Measurements from ENCODE around the gene PLA2G4E.

The PLA2G4E gene

DNA sequence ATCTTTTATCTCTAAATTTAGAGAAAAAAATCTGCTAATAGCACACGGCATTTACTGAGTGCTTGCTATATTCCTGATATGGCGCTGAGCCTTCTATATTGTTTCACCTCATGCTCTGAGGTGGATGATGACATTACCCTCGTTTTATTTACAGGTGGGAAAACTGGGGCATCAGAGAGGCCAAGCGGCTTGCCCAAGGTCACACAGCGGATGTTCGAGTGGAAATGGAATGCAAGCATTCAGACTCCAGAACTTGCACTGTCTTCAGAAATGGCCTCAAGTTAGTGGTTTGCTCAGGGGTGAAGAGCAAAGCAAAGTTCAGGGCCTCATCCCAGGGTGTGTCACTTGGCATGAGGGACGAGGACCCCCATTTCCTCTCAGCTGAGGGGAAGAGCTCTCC is 65.7 kb downstream of the PLA2G4E start:
- DNase-seq (ENCODE audit: low spot score) = no peak

DNA sequence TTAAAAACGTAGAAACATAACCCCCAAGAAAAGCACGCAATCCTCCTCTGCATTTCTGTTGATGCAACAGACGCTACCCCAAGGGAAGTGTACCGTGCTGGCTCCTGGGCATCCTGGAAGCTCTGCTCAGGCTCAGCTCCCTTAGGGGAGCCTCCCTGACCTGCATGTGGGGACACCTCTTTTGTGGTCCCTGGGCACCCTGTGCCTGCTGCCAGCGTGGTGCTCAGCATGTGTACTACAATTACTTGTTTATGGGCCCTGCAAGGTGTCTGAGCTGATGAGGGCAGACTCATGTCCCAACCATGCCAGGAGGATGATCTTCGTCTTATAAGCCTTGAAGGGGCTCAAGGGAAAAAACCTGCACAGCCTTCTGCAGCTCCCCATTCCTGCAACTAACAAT is 66.8 kb downstream of the PLA2G4E start:
- no peak for DNase-seq (ENCODE audit: low spot score)

DNA sequence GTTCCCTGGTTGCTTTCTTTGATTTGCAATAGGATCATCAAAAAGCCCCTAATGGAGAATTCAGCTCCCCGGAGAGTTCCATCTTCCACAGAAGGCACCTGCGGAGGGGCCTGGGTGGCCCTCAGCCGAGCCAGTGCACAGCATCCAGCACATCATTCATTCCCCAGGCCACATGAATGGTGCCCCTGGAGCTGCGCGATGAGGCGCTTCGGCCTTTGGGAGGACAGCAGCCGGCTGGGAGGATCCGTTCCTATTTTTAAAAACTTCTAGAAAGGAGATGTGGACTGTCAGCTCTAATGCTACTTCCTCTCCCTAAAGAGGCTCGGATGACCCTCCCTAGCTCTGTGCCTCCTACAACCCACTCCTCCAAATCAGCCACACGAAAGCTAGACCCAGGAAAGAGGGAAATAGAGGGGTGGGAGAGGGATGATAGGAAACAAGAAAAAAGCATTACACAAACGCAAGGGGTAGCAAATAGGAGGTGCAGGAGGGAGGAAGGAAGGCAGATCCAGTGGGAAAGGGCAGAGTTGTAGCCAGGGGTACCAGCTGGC is 68.8 kb downstream of the PLA2G4E start:
- DNase-seq (ENCODE audit: low spot score) = no peak

DNA sequence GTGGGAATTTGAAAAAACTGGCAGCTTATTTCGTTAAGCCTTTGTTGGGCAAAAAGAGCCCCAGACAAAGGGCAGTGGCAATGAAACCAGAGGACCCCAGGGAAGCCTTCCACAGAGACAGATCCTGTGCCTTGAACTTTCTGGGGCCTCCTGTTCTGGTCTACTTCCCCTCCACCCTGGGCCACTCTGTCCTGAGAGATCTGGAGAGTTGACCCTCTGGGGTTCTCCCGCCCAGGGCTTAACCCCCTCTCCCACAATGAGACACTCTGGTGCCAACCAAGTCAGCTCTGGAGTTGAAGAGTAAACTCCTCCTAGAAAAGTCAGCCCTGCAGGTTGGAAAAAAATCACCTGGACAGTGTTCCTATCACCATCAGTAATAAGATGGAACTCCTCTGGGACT is 69.3 kb downstream of the PLA2G4E start:
- DNase-seq (ENCODE audit: low spot score) = no peak

DNA sequence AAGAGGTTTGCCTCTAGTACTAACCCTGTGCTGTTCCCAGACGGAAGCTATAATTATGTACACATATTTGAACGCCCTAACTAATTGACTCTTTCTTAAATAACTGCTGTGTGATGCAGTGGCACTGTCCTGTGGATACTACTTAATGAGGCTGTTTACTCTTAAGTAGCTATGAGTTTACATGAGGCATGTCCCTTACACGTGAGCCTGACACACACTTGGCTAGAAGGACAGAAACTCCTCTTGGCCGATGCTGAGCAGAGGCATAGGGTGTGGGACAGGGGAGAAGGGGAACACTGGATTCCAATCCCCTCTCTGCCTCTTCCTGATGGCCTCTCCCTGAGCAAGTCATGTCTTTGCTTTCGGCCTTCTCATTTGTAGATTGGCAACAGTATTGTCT is 70.4 kb downstream of the PLA2G4E start:
- DNase-seq (ENCODE audit: low spot score) = no peak

DNA sequence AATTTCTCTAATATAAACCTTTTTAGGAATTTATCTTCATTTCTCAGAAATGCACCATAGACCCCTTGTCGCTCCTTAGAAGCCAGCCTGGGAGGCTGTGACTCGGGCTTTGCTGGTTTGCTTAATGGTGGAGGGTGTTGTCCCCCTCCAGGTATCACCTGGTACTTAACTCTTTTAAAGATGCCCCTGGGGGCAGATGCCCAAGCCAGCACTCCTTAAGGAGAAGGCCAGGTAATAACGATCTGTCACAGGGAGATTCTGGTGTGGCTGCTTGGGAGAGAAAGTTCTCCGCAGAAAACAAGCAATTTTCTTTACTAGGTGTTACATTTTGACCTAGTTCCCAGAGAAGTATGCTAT is 70.7 kb downstream of the PLA2G4E start:
- DNase-seq (ENCODE audit: low spot score) = no peak

DNA sequence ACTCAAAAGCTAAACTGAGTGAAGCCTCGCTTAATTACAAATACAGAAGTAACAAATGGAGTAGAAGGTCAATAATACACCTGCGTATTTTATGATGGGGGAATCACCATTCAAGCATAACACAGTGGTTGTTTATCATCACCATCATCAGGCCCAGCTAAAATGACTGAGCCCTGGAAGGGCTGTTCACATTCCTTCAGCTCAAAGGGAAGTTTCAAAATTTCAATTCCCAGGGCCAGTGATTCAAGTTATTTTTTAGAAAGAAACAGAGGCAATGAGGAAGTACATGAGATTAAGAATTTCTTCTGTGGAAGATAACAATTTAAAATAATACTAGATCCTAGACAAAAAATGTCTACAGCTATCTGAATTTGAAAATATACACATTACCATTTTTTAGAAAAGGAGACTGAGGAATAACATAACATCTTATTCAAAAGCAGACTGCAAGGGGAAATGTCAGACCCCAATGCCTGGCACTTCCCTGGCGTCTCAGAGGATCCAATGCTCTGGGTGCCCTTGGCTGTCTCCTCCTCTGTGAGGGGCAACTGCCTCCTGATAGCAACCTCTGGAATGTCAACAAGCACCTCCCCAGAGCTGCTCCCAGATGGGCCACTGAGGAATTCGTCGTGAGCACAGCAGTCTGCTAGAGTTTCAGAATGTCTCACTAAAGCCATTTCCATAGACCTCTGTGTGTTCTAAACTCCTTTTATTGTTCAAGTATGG is 71.3 kb downstream of the PLA2G4E start:
- no peak for DNase-seq (ENCODE audit: low spot score)

DNA sequence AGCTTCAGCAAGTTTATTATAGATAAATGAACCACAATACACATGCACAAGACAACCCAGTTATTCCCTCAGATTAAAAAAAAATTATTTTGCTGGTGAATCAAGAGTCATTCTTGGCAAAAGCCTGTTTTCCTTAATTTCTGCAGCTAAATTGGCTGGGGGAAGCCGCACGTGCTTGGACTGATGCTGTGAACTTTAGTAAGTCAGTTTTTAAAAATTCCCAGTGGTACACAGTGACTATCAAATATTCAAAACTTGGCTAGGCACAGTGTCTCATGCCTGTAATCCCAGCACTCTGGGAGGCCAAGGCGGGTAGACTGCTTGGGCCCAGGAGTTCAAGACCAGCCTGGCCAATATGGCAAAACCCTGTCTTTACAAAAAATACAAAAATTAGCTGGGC is 72.4 kb downstream of the PLA2G4E start:
- DNase-seq (ENCODE audit: low spot score) = no peak

DNA sequence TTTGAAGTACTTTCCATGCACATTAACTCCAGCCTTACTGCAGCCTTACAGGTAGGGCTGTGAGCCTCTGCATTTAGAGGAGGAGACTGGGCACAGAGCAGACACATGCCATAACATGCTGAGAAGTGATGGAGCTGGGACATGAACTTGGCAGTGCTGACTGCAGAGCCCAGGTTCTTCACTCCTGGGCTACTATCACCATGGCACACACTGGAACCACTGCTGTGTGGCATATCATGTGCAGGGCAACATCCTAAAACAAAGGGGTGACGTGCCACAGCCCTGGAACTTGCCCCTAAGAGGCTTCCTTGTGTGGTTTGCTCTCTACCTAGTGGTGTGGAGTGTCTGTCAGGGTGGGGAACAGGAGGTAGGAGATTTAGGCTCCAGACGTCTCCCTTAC is 73.9 kb downstream of the PLA2G4E start:
- DNase-seq (ENCODE audit: low spot score) = no peak

DNA sequence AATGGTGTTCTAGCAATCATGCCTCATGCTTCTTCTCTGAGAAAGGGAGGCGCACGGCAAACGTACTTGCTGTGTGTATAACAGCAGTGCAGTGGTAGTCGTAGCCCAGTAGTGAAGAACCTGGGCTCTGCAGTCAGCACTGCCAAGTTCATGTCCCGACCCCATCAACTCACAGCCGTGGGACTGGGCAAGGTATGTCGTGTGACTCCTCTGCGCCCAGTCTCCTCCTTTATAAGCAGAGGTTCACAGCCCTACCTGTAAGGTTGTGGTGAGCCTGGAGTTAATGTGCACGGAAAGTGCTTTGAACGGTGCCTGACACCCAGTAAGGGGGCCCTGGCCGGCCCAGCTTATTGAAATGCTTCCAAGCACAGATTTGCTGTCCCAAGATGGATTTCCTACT is 75.1 kb downstream of the PLA2G4E start:
- no peak for DNase-seq (ENCODE audit: low spot score)

DNA sequence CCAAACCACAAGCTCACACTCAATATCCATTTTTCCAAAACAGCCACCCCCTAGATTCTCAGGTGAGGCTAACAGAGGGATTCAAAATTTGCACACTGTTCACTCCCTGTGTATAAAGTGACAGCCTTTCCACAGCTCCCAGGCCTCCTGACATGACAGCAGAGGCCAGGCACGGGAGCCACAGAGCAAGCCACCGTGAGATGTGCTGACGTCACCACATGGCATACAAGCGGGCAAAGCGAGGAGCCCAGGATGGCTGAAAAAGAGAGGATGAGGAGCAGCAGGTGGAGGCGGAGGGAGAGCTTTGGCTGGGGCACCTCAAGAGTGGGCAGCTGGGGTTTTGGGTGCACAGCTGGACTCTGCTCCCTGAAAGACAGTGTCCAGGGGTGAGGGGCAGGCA is 75.6 kb downstream of the PLA2G4E start:
- no peak for DNase-seq (ENCODE audit: low spot score)

DNA sequence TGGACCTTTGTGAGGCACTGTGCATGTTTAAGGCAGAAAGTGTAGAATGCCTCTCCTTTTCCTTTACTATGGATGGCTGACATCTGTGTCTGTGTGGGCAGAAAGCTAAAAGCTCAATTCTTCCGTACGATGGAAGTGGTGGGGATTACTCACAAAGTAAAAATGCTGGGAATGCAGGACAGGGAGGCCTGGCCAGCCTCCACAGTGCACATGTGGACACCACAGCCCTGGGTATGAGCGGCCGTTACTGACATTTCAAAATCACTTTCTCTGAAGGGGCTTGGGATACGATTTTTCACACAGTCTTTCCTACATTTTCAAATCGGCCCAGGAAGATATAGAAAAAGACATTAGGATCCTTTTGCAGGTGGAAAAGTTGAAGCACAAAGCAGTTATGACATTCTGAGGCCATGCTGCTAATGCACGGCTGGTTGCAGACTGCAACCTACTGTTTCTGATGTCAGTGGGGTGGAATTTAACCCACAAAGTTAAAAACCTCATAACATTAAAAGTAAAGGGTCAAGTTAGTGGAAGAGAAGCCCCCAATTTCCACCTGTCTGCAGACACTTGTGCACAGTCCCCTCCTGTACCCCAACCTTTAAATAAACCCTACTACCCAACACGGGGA is 76.4 kb downstream of the PLA2G4E start:
- DNase-seq (ENCODE audit: low spot score) = no peak

DNA sequence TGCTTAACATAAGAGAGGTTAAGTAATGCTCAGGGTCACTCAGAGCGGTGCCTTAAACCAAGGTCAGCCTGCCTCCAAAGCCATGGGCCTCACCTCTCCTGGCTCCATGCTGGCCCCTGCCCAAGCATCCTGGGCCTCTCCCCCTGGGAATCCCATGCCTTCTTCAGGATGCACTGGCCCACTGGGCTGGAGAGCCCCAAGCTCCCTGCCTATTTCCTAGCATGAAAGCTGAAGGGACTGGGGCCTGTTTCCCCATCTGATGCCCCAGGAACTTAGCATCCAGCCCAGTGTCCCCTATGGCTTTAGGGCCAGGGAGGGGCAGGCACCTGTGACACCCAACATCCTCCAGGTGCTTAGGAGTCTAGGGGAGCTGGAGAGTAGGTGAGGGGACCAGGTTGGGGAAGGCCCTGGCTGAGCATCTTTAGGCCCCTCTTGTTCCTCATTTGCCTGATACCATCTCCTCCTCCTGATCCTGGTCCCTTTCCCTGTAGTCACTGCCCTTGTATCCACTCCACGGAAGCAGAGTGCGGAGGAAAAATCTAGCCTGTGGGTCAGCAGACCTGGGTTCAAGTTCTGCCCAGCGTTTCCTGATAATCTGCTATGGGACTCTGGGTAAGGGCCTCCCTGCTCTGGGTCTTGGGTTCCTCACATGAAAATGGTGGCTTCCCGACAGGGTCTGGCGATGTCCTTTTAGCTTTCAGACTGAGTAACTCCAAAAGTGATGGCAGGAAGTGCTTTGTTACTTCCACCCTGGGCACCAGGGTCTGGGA is 77.1 kb downstream of the PLA2G4E start:
- no peak for DNase-seq (ENCODE audit: low spot score)

DNA sequence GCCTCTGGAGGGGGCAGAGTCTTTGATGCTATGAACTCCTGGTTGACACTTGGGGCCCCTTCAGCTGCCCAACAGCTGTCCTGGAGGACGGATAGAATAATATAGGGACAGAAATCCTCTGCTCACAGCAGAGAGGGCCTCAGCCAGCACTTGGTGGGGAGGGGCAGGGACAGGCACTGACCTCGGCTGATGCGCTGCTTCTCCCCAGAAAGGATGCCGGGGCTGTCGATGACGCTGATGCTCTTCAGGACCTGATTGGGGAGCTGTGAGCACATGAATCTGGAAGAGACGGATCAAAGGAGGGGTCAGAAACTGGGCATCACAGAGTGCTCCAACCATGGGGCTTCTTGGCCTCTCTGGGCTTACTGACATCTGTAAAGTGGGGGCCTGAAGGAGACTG is 78.0 kb downstream of the PLA2G4E start:
- no peak for DNase-seq (ENCODE audit: low spot score)

DNA sequence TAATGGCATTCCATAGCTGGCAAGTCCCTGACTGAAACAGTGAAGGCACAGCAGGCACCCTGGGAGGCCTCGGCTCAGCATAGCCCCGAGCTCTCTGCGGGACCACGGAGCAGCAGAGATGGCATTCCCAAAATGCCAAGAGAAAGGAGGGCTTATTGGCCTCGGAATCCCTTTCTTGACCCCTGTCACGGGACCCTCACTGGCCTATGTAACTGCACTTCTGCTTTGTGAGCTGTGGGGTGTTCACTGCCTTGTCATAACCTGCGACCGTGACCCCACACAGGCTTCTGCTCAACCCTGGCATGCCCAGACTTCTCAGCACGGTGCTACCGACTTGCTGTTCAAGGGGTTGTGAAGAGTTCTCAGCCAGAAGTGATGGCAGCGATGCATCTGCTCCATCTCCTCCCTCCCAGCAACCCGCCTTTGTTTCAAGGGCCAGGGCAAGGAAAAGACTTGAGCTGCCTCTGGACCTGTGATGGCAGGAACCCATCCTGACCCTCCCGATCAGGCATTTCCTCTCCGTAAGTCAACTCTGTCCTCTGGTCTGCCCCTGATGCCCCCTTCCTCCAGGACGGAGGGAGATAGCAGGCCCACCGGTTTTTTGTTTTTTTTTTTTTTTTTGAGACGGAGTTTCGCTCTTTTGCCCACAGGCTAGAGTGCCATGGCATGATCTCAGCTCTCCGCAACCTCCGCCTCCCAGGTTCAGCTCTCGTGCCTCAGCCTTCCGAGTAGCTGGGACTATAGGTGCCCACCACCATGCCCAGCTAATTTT is 79.0 kb downstream of the PLA2G4E start:
- DNase-seq (ENCODE audit: low spot score) = no peak

DNA sequence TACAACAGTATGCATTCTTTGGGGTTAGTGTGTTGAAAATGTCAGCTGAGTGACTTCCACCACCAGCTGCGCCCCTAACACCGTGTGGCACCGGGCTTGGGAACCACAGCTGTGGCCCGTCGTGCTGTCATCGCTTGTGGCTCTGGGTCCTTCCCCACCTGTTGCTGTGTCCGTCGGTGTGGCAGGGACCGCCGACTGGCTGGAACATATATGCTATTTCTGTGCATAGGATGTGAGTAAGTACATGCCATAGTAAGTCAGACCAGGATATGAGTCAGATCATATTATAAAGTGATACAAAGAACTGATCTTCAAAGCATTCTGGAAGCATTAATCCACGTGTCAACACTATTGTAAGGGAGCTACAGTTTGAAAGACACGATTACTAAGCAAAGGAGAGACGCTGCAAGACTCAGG is 80.4 kb downstream of the PLA2G4E start:
- peak; percentile 66 for DNase-seq (ENCODE audit: low spot score)

DNA sequence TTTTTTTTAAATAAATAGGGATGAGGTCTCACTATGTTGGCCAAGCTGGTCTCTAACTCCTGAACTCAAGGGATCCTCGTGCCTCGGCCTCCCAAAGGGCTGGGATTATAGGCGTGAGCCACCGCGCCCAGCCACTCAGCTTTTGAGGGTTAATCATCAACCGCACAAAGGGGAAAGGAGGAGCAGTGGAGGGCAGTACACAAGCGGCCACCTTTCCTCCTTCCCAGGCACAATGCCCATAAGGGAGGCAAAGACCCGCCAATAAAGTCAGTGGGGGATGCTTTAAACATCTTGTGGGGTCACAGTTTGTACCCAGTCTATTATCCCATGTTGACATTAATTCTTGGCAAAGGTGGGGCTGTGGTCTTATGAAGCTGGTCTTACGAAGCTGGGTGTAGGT is 80.9 kb downstream of the PLA2G4E start:
- no peak for DNase-seq (ENCODE audit: low spot score)

DNA sequence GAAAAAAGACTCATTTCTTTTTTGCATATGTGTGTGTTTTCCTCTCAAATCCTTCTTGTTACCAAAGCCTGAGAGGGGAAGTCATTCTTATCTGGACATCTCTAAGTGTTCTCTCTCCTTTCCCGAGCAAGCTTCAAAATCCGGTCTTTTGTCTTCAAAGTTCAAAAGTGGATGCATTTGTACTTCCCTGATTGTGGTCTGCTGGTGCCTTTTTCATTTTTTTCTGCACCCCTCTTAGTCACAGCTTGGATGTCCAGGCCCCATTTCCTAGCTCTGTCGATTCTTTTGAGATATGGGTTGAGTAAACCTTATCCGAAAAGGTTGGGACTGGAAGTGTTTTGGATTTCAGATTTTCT is 83.3 kb downstream of the PLA2G4E start:
- no peak for DNase-seq (ENCODE audit: low spot score)

DNA sequence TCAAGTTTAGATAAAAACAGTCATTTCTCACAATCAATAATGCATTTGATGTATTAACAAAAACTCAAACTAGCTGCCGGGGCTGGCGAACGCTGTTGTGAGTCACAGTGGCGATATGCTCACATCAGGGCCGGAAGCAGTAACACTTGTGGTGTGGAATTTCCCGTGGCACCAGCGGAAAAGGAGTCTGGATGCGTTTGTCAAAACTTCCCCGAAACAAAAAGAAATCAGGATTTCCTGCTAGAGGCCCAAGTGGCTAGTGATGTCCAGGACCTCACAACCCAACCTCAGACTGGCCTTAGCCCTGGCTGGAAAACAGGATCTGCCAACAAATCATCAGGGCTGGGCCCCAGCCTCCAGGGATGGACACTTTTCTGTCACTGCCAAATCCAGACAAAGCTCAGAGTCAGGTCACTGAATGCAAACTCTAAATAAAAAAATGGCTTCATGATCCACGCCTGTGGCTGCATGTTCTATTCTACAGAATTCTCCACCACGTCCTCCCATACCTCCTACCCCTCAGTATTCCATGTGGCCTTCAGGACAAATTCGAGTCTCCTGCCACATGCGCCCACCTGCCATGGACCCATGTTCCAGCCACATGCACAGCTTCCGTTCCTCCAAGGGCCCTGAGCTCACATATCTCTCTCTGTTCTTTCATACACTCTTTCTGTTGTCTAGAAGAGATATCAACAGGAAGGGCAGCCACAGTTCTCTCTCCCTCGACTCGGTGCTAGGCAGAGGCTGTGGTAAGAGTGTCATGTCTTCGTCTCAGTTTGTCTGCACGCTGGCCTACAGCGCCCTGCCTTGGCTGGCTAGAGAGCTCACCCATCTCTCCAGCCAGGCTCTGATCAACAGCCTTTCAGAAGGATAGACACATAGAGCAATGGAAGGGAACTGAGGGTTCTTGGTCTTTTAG is 83.9 kb downstream of the PLA2G4E start:
- DNase-seq (ENCODE audit: low spot score) = peak; percentile 87

DNA sequence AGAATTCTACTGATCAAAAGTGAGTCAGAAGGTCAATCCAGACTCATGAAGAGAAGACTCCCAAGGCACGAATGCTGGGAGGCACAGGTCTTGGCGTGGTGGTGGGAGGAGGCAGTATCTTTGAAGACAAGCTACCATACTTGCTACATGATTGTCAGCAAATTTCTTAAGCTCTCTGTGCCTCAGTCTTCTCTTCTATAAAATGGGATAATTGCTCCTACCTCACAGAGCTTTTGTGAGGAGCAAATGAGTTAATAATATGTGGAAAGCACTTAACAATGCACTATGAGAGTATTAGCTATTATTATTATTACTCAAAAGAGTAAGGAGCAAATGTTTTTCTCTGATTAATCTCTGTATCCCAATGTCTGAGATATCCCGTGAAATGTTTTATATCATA is 84.7 kb downstream of the PLA2G4E start:
- no peak for DNase-seq (ENCODE audit: low spot score)

DNA sequence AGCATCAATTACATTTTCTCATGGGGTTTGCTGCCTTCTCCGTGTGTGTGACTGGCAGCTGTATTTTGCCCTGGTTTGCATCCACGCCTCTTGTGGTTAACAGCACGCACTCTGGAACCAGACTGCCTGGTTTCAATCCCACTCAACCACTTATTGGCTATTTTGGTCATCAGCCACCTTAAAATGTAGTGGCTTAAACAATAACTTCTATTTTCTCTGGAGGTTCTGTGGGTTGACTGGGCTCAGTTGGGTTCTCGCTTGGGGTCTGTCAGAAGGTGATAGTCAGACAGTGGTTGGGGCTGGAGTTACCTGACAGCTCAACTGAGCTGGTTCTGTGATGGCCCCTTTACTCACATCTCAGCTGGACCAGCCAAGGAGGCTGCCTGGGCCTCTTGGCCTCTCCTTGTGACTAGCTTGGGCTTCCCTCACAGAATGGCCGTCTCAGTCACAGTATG is 85.2 kb downstream of the PLA2G4E start:
- DNase-seq (ENCODE audit: low spot score) = no peak
